Small intestine (tissue), 7 donors: ENCODE measurements around the gene CORO1C. TPM values are rescaled to one million over a fixed set of nuclear protein-coding genes. Genes with fewer than 3 reads are reported as not detected.
A peak's percentile ranks its signal among the peaks of the same experiment; 100 is the strongest.

Source experiments
- DNase-seq, 2 donors: peaks; one replicate each; pipeline versions ENCODE4 v3.0.0 to v3.0.0-alpha.2; 2013
- FAIRE-seq: peaks from 2 replicates; lab custom pipeline; 2012; peaks lifted over from hg19 to GRCh38; lab: Jason Lieb, UNC
- H3K27ac ChIP-seq, 3 donors: one replicate each; pipeline ENCODE4 v1.5.1; 2013; ENCODE audit warnings: low read length in 2 of 3, mild to moderate bottlenecking in 2 of 3, control low read depth in 1 of 3, inconsistent platforms in 1 of 3, low read depth in 1 of 3, moderate library complexity in 1 of 3
- H3K27me3 ChIP-seq, 3 donors: one replicate each; pipeline ENCODE4 v1.6.1; 2013; ENCODE audit warnings: low read length in 3 of 3, inconsistent platforms in 1 of 3; ENCODE audit not compliant: control insufficient read depth in 3 of 3, insufficient read depth in 3 of 3
- H3K36me3 ChIP-seq, 3 donors: one replicate each; pipeline ENCODE4 v1.6.1; 2013; ENCODE audit warnings: low read length in 3 of 3, inconsistent platforms in 1 of 3, low read depth in 1 of 3, mild to moderate bottlenecking in 1 of 3, moderate library complexity in 1 of 3; ENCODE audit not compliant: control insufficient read depth in 3 of 3, insufficient read depth in 2 of 3
- H3K4me1 ChIP-seq, 3 donors: one replicate each; pipeline ENCODE4 v1.6.1; 2013; ENCODE audit warnings: low read length in 2 of 3, inconsistent platforms in 1 of 3, low read depth in 1 of 3, mild to moderate bottlenecking in 1 of 3, moderate library complexity in 1 of 3; ENCODE audit not compliant: control insufficient read depth in 3 of 3, insufficient read depth in 2 of 3
- H3K4me3 ChIP-seq, 3 donors: one replicate each; pipeline ENCODE4 v1.5.1; 2013; ENCODE audit warnings: low read length in 3 of 3, control low read depth in 1 of 3, inconsistent platforms in 1 of 3, low read depth in 1 of 3, mild to moderate bottlenecking in 1 of 3, moderate library complexity in 1 of 3
- H3K9me3 ChIP-seq, 2 donors: one replicate each; pipeline ENCODE4 v1.6.1; 2013; ENCODE audit warnings: low read depth in 1 of 2, low read length in 1 of 2; ENCODE audit not compliant: control insufficient read depth in 2 of 2, insufficient read depth in 1 of 2
- WGBS, 3 donors: extraction: QIAGEN DNeasy Blood & Tissue Kit; methylation state at CpG; one replicate each; pipeline ENCODE4 v1.1.7; 2013; 5-methylcytosine and 5-hydroxymethylcytosine counted together
- polyA plus RNA-seq, 4 donors: library from polyadenylated mRNA; stranded (reverse) in 3 of 4; unstranded in 1 of 4; fragments of 200-250 nt in 3 of 4; fragments of 120-200 nt in 1 of 4; gene quantifications; one replicate each; pipeline versions ENCODE4 v1.2.1 to v1.2.3, GENCODE V29; 2013
- donor health status: healthy with polysubstance abuse.
- donor health status: control.
- donor health status: control.
- donor health status: Bipolar disorder and iron deficiency.
- donor health status: healthy.

The CORO1C gene
- polyA plus RNA-seq, 4 donors: 22.2 to 59.2 (median 33.0) TPM

- H3K4me1 ChIP-seq: no peaks in the 10 kb centered on the region
- DNase-seq: no peak
- 93 to 100% (median 96%) methylated on average over 2 of the region's 2 CpGs for WGBS, 3 donors
- H3K9me3 ChIP-seq: peaks cover 0 to 3% of the 10 kb centered on the region in 2 donors
- H3K36me3 ChIP-seq: no peaks in the 10 kb centered on the region
- peak overlapping the region in 1 of 3 donors; percentile 67 for H3K27ac ChIP-seq
- peaks cover 0 to 3% (median 0%) of the 10 kb centered on the region in 3 donors for H3K27me3 ChIP-seq
- H3K4me3 ChIP-seq: no peak overlapping the region
- no peak for FAIRE-seq
These were observed 115.0 kb downstream of the CORO1C start for GRCh38 chr12:108616359-108616758.

- no peak overlapping the region for H3K27ac ChIP-seq
- DNase-seq (no peak), FAIRE-seq (no peak)
- H3K4me1 ChIP-seq: no peaks in the 10 kb centered on the region
- H3K27me3 ChIP-seq: peaks cover 0 to 3% (median 0%) of the 10 kb centered on the region in 3 donors
- H3K9me3 ChIP-seq: peaks cover 0 to 3% of the 10 kb centered on the region in 2 donors
- no peak overlapping the region for H3K4me3 ChIP-seq
- H3K36me3 ChIP-seq: no peaks in the 10 kb centered on the region
- 83 to 100% (median 93%) methylated on average over 1 of the region's 1 CpG for WGBS, 3 donors
These were observed 115.4 kb downstream of the CORO1C start for GRCh38 chr12:108615918-108616317.

GRCh38 chr12:108614639-108615038 is 116.7 kb downstream of the CORO1C start:
- Histone ChIP-seq H3K36me3 (no peaks in the 10 kb centered on the region), H3K9me3 (peaks cover 0 to 3% of the 10 kb centered on the region in 2 donors), H3K27me3 (no peaks in the 10 kb centered on the region), H3K27ac (no peak overlapping the region), H3K4me1 (peaks cover 0 to 4% (median 0%) of the 10 kb centered on the region in 3 donors), H3K4me3 (no peak overlapping the region)
- no peak for DNase-seq
- FAIRE-seq: no peak
- WGBS, 3 donors: 79 to 92% (median 88%) methylated on average over 6 of the region's 6 CpGs

DNA sequence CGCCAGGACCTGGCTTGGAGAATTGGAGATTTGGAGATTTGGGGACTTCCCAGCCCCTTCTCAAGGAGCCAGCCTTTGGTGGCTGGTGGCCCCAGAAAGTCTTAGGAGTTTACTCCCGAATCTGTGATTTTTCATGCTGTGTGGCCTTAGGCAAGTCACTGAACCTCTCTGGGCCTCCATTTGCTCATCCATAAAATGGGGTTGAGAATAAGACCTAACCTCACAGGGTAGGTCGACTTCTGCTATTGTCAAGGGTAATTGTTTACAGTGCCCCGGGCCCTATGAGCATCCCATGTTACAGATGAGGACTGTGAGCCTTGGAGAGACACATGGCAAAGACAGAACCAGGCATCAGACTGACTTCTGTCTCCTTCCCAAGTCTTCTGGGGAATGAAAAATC is 117.3 kb downstream of the CORO1C start:
- no peak for DNase-seq
- FAIRE-seq: no peak
- Histone ChIP-seq H3K9me3 (peaks cover 0 to 3% of the 10 kb centered on the region in 2 donors), H3K4me1 (peaks cover 0 to 4% (median 0%) of the 10 kb centered on the region in 3 donors), H3K27ac (no peak overlapping the region), H3K36me3 (no peaks in the 10 kb centered on the region), H3K4me3 (no peak overlapping the region), H3K27me3 (no peaks in the 10 kb centered on the region)
- 74 to 83% (median 81%) methylated on average over 4 of the region's 4 CpGs for WGBS, 3 donors

GRCh38 chr12:108613548-108613947 is 117.8 kb downstream of the CORO1C start:
- WGBS, 3 donors: 50 to 58% (median 51%) methylated on average over 9 of the region's 9 CpGs
- H3K4me3 ChIP-seq: no peak overlapping the region
- H3K27me3 ChIP-seq: no peaks in the 10 kb centered on the region
- H3K9me3 ChIP-seq: peaks cover 0 to 3% of the 10 kb centered on the region in 2 donors
- DNase-seq (no peak), FAIRE-seq (no peak)
- peaks cover 0 to 4% (median 0%) of the 10 kb centered on the region in 3 donors for H3K4me1 ChIP-seq
- no peak overlapping the region for H3K27ac ChIP-seq
- H3K36me3 ChIP-seq: no peaks in the 10 kb centered on the region

- Histone ChIP-seq H3K9me3 (peaks cover 0 to 3% of the 10 kb centered on the region in 2 donors), H3K36me3 (no peaks in the 10 kb centered on the region), H3K4me1 (peaks cover 0 to 4% (median 0%) of the 10 kb centered on the region in 3 donors), H3K4me3 (no peak overlapping the region), H3K27me3 (no peaks in the 10 kb centered on the region), H3K27ac (no peak overlapping the region)
- FAIRE-seq (no peak), DNase-seq (peak in 1 of 2 donors; percentile 24)
- 49 to 71% (median 64%) methylated on average over 8 of the region's 8 CpGs for WGBS, 3 donors
These were observed 118.5 kb downstream of the CORO1C start for GRCh38 chr12:108612788-108613282.

DNA sequence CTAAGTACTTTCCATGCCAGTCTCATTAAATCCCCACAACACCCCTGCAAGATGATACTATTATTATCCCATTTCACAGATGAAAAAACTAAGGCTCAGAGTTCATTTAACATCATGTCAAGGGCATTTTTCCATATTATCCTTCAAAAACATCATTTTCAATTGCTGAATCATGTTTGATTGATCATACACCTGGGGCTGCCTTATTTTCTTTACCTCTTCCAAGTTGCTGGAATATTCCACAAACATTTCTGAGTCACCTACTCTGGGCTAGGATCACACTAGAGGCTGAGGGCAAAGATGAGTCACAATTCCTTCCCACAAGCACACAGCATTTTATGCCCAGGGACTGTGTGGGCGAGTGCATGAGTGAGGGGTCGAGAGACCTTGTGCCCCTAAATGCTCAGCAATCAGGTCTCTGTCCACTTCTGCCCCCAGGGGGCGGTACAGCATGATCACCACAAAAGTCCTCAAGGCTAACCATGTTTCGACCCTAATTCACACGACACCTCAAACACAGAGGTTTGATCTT is 119.4 kb downstream of the CORO1C start:
- no peaks in the 10 kb centered on the region for H3K27me3 ChIP-seq
- H3K9me3 ChIP-seq: peaks cover 0 to 3% of the 10 kb centered on the region in 2 donors
- no peaks in the 10 kb centered on the region for H3K36me3 ChIP-seq
- 30 to 58% (median 45%) methylated on average over 5 of the region's 5 CpGs for WGBS, 3 donors
- no peak for FAIRE-seq
- H3K4me3 ChIP-seq: no peak overlapping the region
- H3K27ac ChIP-seq: no peak overlapping the region
- no peak for DNase-seq
- peaks cover 0 to 4% (median 0%) of the 10 kb centered on the region in 3 donors for H3K4me1 ChIP-seq

- Histone ChIP-seq H3K27me3 (no peaks in the 10 kb centered on the region), H3K9me3 (peaks cover 0 to 2% of the 10 kb centered on the region in 2 donors), H3K36me3 (no peaks in the 10 kb centered on the region), H3K4me3 (no peak overlapping the region), H3K4me1 (peaks cover 0 to 4% (median 0%) of the 10 kb centered on the region in 3 donors), H3K27ac (no peak overlapping the region)
- WGBS, 3 donors: 71 to 82% (median 81%) methylated on average over 15 of the region's 15 CpGs
- DNase-seq (no peak), FAIRE-seq (no peak)
These were observed 120.3 kb downstream of the CORO1C start for GRCh38 chr12:108610856-108611605.
